Panc1 (cell line): Measurements from ENCODE around the gene SH3PXD2A.

Experiments used
- POLR2AphosphoS5 ChIP-seq: IDR thresholded peaks from 2 replicates; pipeline ENCODE4 v1.6.1; 2012; ENCODE audit warnings: mild to moderate bottlenecking, low read depth, low read length, moderate library complexity
- SIN3A ChIP-seq: IDR thresholded peaks from 2 replicates; pipeline ENCODE4 v1.6.1; 2012; ENCODE audit warnings: low read depth, mild to moderate bottlenecking, low read length, moderate library complexity, borderline replicate concordance; ENCODE audit not compliant: insufficient read depth
- TCF7L2 ChIP-seq: IDR thresholded peaks from 2 replicates; pipeline ENCODE4 v1.6.1; 2011; ENCODE audit warnings: mild to moderate bottlenecking, low read depth, low read length, inconsistent platforms
- TF ChIP-seq, protein P1 (sequence below): fragments of 450-650 bp; IDR thresholded peaks from 2 replicates; pipeline ENCODE4 v1.5.1; 2017; ENCODE audit warnings: mild to moderate bottlenecking
- TF ChIP-seq, protein P2 (sequence below), 2 experiments: IDR thresholded peaks; 2 replicates each; pipeline ENCODE4 v1.6.1; 2011 to 2012; ENCODE audit warnings: low read depth in 2 of 2, control low read depth in 1 of 2, low read length in 1 of 2, mild to moderate bottlenecking in 1 of 2, moderate library complexity in 1 of 2; ENCODE audit not compliant: insufficient read depth in 1 of 2

DNA sequence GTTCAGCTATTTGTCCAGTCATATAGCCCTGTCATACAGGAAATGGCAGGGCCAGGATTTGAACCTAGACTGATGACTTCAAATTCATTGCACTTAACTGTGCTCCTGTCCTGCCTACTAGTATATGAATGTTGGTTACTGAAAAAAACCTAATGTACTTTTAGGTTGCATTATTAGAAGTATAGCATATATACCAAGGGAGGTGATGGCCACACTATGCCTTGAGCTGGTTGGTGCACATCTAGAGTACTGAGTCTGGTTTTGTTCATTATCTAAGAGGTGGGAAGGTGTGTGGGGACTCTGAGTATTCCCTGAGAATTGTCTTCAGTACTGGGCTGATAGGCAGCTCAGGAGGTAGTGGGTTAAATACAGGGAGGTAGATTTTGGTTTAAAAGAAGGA lies 273.9 kb downstream of the SH3PXD2A start:
- TF ChIP-seq, protein P1, sequence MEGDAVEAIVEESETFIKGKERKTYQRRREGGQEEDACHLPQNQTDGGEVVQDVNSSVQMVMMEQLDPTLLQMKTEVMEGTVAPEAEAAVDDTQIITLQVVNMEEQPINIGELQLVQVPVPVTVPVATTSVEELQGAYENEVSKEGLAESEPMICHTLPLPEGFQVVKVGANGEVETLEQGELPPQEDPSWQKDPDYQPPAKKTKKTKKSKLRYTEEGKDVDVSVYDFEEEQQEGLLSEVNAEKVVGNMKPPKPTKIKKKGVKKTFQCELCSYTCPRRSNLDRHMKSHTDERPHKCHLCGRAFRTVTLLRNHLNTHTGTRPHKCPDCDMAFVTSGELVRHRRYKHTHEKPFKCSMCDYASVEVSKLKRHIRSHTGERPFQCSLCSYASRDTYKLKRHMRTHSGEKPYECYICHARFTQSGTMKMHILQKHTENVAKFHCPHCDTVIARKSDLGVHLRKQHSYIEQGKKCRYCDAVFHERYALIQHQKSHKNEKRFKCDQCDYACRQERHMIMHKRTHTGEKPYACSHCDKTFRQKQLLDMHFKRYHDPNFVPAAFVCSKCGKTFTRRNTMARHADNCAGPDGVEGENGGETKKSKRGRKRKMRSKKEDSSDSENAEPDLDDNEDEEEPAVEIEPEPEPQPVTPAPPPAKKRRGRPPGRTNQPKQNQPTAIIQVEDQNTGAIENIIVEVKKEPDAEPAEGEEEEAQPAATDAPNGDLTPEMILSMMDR = no peak
- TF ChIP-seq SIN3A (no peak), POLR2AphosphoS5 (no peak), TCF7L2 (no peak)
- TF ChIP-seq, protein P2, sequence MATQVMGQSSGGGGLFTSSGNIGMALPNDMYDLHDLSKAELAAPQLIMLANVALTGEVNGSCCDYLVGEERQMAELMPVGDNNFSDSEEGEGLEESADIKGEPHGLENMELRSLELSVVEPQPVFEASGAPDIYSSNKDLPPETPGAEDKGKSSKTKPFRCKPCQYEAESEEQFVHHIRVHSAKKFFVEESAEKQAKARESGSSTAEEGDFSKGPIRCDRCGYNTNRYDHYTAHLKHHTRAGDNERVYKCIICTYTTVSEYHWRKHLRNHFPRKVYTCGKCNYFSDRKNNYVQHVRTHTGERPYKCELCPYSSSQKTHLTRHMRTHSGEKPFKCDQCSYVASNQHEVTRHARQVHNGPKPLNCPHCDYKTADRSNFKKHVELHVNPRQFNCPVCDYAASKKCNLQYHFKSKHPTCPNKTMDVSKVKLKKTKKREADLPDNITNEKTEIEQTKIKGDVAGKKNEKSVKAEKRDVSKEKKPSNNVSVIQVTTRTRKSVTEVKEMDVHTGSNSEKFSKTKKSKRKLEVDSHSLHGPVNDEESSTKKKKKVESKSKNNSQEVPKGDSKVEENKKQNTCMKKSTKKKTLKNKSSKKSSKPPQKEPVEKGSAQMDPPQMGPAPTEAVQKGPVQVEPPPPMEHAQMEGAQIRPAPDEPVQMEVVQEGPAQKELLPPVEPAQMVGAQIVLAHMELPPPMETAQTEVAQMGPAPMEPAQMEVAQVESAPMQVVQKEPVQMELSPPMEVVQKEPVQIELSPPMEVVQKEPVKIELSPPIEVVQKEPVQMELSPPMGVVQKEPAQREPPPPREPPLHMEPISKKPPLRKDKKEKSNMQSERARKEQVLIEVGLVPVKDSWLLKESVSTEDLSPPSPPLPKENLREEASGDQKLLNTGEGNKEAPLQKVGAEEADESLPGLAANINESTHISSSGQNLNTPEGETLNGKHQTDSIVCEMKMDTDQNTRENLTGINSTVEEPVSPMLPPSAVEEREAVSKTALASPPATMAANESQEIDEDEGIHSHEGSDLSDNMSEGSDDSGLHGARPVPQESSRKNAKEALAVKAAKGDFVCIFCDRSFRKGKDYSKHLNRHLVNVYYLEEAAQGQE (IDR thresholded peaks at IDR 0.05; ENCODE audit: insufficient read depth in 1 of 2, low read depth in 2 of 2, low read length in 1 of 2) = no peak
